ENCODE results near the gene MPP7. TPM values are rescaled to one million over a fixed set of nuclear protein-coding genes. Genes with fewer than 3 reads are reported as not detected.

MPP7 gene
- total and polyA plus RNA-seq, 4 donors, result 3.5 to 8.9 (median 4.0) TPM

DNA sequence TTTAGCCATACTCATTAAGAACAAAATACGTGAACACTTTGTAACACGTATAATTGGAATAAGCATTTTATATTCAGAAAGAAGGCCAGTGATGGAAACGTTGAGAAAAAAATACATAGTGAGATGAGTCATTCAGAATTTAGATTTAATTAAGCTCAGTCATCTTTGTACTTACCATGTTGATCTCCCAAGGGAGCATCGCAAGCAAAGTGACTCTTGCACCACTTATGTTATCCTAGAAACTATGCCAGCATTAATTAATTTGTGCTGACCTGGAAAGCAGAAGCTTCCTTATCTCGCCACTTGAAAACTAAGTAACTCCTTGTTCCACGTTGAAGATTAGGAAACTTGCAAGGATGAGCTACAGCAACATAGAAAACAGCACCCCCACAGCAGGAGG lies 9.7 kb upstream of the MPP7 start:
- no peaks in the 10 kb centered on the region for H3K27me3 ChIP-seq (ENCODE audit: control insufficient read depth, insufficient read depth, low read length)
- no CpG with 5 or more reads among the region's 6 CpGs for WGBS (ENCODE audit: insufficient coverage)
- DNase-seq (ENCODE audit: low read depth in 4 of 6, low spot score in 6 of 6), result no peak

GRCh38 chr10:28311104-28311503 lies 8.2 kb upstream of the MPP7 start:
- Histone ChIP-seq H3K36me3 (ENCODE audit: control insufficient read depth, insufficient read depth, low read length) (no peaks in the 10 kb centered on the region), H3K27me3 (ENCODE audit: control insufficient read depth, insufficient read depth, low read length) (no peaks in the 10 kb centered on the region), H3K9me3 (ENCODE audit: control insufficient read depth, insufficient read depth, low read length) (no peaks in the 10 kb centered on the region), H3K4me3 (ENCODE audit: low read depth, low read length) (no peak overlapping the region), H3K27ac (ENCODE audit: low read depth, low read length) (no peak overlapping the region), H3K4me1 (ENCODE audit: control insufficient read depth, insufficient read depth, low read length) (no peaks in the 10 kb centered on the region)
- DNase-seq (ENCODE audit: low read depth in 4 of 6, low spot score in 6 of 6), result no peak
- no CpG with 5 or more reads among the region's 3 CpGs for whole genome bisulfite sequencing (ENCODE audit: insufficient coverage)

More for the DNA sequence above, 9.7 kb upstream of the MPP7 start:
- Histone ChIP-seq H3K9me3 (ENCODE audit: control insufficient read depth, insufficient read depth, low read length) (no peaks in the 10 kb centered on the region), H3K27ac (ENCODE audit: low read depth, low read length) (no peak overlapping the region), H3K4me1 (ENCODE audit: control insufficient read depth, insufficient read depth, low read length) (no peaks in the 10 kb centered on the region), H3K36me3 (ENCODE audit: control insufficient read depth, insufficient read depth, low read length) (no peaks in the 10 kb centered on the region), H3K4me3 (ENCODE audit: low read depth, low read length) (no peak overlapping the region)

GRCh38 chr10:28307267-28307666 lies 4.4 kb upstream of the MPP7 start:
- H3K27ac ChIP-seq (ENCODE audit: low read depth, low read length), result no peak overlapping the region
- no peaks in the 10 kb centered on the region for H3K4me1 ChIP-seq (ENCODE audit: control insufficient read depth, insufficient read depth, low read length)
- no peak overlapping the region for H3K4me3 ChIP-seq (ENCODE audit: low read depth, low read length)
- 58% methylated on average over 3 of the region's 4 CpGs for WGBS (ENCODE audit: insufficient coverage)
- H3K27me3 ChIP-seq (ENCODE audit: control insufficient read depth, insufficient read depth, low read length), result peaks cover 12% of the 10 kb centered on the region
- no peaks in the 10 kb centered on the region for H3K9me3 ChIP-seq (ENCODE audit: control insufficient read depth, insufficient read depth, low read length)
- no peaks in the 10 kb centered on the region for H3K36me3 ChIP-seq (ENCODE audit: control insufficient read depth, insufficient read depth, low read length)
- DNase-seq (ENCODE audit: low read depth in 4 of 6, low spot score in 6 of 6), result no peak

GRCh38 chr10:28305553-28305952 lies 2.7 kb upstream of the MPP7 start:
- Histone ChIP-seq H3K27ac (ENCODE audit: low read depth, low read length) (no peak overlapping the region), H3K4me1 (ENCODE audit: control insufficient read depth, insufficient read depth, low read length) (no peaks in the 10 kb centered on the region), H3K9me3 (ENCODE audit: control insufficient read depth, insufficient read depth, low read length) (no peaks in the 10 kb centered on the region), H3K36me3 (ENCODE audit: control insufficient read depth, insufficient read depth, low read length) (no peaks in the 10 kb centered on the region), H3K4me3 (ENCODE audit: low read depth, low read length) (no peak overlapping the region), H3K27me3 (ENCODE audit: control insufficient read depth, insufficient read depth, low read length) (peaks cover 12% of the 10 kb centered on the region)
- WGBS (ENCODE audit: insufficient coverage), result 90% methylated on average over 2 of the region's 2 CpGs
- DNase-seq (ENCODE audit: low read depth in 4 of 6, low spot score in 6 of 6), result no peak

DNA sequence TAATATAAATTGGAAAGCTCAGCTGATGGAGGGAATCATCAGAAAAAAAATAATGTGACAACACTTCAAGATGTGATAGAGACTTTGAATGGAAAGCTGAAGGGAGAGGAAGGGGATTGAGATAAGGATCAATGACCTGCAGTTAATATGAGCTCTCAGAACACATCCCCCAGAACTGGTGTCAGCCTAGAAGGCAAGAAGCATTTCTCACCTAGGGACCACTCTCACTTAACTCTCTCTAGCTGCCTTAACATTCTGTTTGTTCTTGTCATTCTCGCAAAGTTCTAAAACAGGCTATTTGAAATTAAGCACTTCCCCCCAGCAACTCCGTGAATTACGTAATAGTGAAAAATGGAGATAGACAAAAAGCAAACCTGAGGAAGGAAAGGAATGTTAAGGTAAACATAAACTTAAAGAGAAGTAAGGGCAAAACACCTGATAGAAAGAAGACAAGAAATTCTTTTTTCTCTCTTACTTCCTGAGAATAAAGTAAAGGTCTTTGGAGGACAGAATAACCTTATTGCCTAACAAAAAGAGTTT lies 1.2 kb upstream of the MPP7 start:
- WGBS (ENCODE audit: insufficient coverage), result no CpG with 5 or more reads among the region's 3 CpGs
- Histone ChIP-seq H3K27ac (ENCODE audit: low read depth, low read length) (no peak overlapping the region), H3K4me1 (ENCODE audit: control insufficient read depth, insufficient read depth, low read length) (no peaks in the 10 kb centered on the region), H3K36me3 (ENCODE audit: control insufficient read depth, insufficient read depth, low read length) (no peaks in the 10 kb centered on the region), H3K4me3 (ENCODE audit: low read depth, low read length) (no peak overlapping the region), H3K9me3 (ENCODE audit: control insufficient read depth, insufficient read depth, low read length) (no peaks in the 10 kb centered on the region), H3K27me3 (ENCODE audit: control insufficient read depth, insufficient read depth, low read length) (peaks cover 12% of the 10 kb centered on the region)
- DNase-seq (ENCODE audit: low read depth in 4 of 6, low spot score in 6 of 6), result no peak

- Histone ChIP-seq H3K27ac (ENCODE audit: low read depth, low read length) (no peak overlapping the region), H3K4me1 (ENCODE audit: control insufficient read depth, insufficient read depth, low read length) (no peaks in the 10 kb centered on the region)
These were observed 739 bp downstream of the MPP7 start for GRCh38 chr10:28302012-28302637.

DNA sequence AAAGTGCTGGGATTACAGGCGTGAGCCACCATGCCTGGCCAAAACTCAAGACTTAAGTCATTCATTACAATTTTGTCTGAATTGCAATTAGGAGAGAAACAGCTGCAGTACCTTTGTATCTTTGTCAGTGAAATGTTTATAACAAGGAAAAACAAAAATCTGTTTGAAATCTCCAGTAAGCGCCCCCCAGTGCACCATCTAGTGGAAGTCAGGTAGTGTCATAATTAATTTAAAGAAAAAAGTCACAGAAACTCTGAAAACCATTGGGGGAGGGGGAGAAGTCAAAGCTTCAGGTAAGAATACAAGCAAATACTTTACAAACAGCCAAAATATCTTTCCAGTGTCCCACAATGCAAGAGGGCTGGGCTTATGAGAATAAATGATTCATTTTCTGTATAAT lies 2.8 kb downstream of the MPP7 start:
- WGBS (ENCODE audit: insufficient coverage), result no CpG with 5 or more reads among the region's 2 CpGs
- Histone ChIP-seq H3K4me1 (ENCODE audit: control insufficient read depth, insufficient read depth, low read length) (no peaks in the 10 kb centered on the region), H3K9me3 (ENCODE audit: control insufficient read depth, insufficient read depth, low read length) (no peaks in the 10 kb centered on the region), H3K27ac (ENCODE audit: low read depth, low read length) (no peak overlapping the region), H3K36me3 (ENCODE audit: control insufficient read depth, insufficient read depth, low read length) (no peaks in the 10 kb centered on the region), H3K27me3 (ENCODE audit: control insufficient read depth, insufficient read depth, low read length) (peaks cover 10% of the 10 kb centered on the region), H3K4me3 (ENCODE audit: low read depth, low read length) (no peak overlapping the region)
- DNase-seq (ENCODE audit: low read depth in 4 of 6, low spot score in 6 of 6), result peak in 1 of 6 donors; percentile 38

More at GRCh38 chr10:28302012-28302637, 739 bp downstream of the MPP7 start:
- WGBS (ENCODE audit: insufficient coverage), result 0% methylated on average over 20 of the region's 25 CpGs
- DNase-seq (ENCODE audit: low read depth in 4 of 6, low spot score in 6 of 6), result peak in 2 of 6 donors; percentile 19 to 75
- peak overlapping the region; percentile 45 for H3K4me3 ChIP-seq (ENCODE audit: low read depth, low read length)
- no peaks in the 10 kb centered on the region for H3K9me3 ChIP-seq (ENCODE audit: control insufficient read depth, insufficient read depth, low read length)
- peaks cover 12% of the 10 kb centered on the region for H3K27me3 ChIP-seq (ENCODE audit: control insufficient read depth, insufficient read depth, low read length)
- no peaks in the 10 kb centered on the region for H3K36me3 ChIP-seq (ENCODE audit: control insufficient read depth, insufficient read depth, low read length)

DNA sequence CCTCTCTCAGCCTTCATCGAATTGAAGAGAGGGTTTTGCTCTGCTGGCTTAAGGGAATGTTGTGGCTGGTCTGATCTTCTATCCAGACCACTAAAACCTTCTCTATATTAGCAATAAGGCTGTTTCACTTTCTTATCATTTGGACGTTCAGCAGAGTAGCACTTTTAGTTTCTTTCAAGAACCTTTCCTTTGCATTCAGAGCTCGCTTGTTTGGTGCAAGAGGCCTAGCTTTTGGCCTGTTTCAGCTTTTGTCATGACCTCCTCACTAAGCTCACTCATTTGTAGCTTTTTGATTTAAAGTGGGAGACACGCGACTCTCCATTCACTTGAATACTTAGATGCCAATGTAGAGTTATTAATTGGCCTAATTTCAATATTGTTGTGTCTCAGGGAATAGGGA lies 3.9 kb downstream of the MPP7 start:
- no peak overlapping the region for H3K27ac ChIP-seq (ENCODE audit: low read depth, low read length)
- no peaks in the 10 kb centered on the region for H3K4me1 ChIP-seq (ENCODE audit: control insufficient read depth, insufficient read depth, low read length)
- WGBS (ENCODE audit: insufficient coverage), result no CpG with 5 or more reads among the region's 5 CpGs
- H3K4me3 ChIP-seq (ENCODE audit: low read depth, low read length), result no peak overlapping the region
- DNase-seq (ENCODE audit: low read depth in 4 of 6, low spot score in 6 of 6), result no peak
- H3K36me3 ChIP-seq (ENCODE audit: control insufficient read depth, insufficient read depth, low read length), result no peaks in the 10 kb centered on the region
- no peaks in the 10 kb centered on the region for H3K9me3 ChIP-seq (ENCODE audit: control insufficient read depth, insufficient read depth, low read length)
- peaks cover 4% of the 10 kb centered on the region for H3K27me3 ChIP-seq (ENCODE audit: control insufficient read depth, insufficient read depth, low read length)

- no peaks in the 10 kb centered on the region for H3K9me3 ChIP-seq (ENCODE audit: control insufficient read depth, insufficient read depth, low read length)
- H3K4me1 ChIP-seq (ENCODE audit: control insufficient read depth, insufficient read depth, low read length), result no peaks in the 10 kb centered on the region
- 50% methylated on average over 1 of the region's 1 CpG for WGBS (ENCODE audit: insufficient coverage)
- H3K36me3 ChIP-seq (ENCODE audit: control insufficient read depth, insufficient read depth, low read length), result no peaks in the 10 kb centered on the region
- H3K27me3 ChIP-seq (ENCODE audit: control insufficient read depth, insufficient read depth, low read length), result no peaks in the 10 kb centered on the region
- H3K27ac ChIP-seq (ENCODE audit: low read depth, low read length), result no peak overlapping the region
- H3K4me3 ChIP-seq (ENCODE audit: low read depth, low read length), result no peak overlapping the region
- no peak for DNase-seq (ENCODE audit: low read depth in 4 of 6, low spot score in 6 of 6)
These were observed 6.8 kb downstream of the MPP7 start for GRCh38 chr10:28296023-28296422.

DNA sequence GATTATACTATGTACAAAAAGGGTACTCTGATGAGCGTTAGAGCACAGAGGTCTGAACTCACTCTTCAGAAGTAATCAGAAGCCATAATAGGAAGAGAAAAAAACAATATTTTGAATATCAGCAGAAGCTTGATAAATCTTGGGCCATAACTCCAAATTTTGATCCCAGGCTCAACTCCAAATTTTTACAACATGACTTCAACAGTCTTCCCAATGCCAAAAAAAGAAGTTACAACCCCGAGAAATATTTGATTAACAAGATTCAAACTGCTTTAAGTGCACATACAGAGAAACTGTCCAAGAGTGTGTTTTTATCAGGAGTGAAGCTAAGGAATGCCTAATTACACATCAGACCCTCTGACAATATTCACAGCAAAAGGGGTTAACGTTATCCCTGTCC lies 7.5 kb downstream of the MPP7 start:
- Histone ChIP-seq H3K27me3 (ENCODE audit: control insufficient read depth, insufficient read depth, low read length) (no peaks in the 10 kb centered on the region), H3K27ac (ENCODE audit: low read depth, low read length) (no peak overlapping the region), H3K36me3 (ENCODE audit: control insufficient read depth, insufficient read depth, low read length) (no peaks in the 10 kb centered on the region), H3K4me1 (ENCODE audit: control insufficient read depth, insufficient read depth, low read length) (no peaks in the 10 kb centered on the region), H3K4me3 (ENCODE audit: low read depth, low read length) (no peak overlapping the region), H3K9me3 (ENCODE audit: control insufficient read depth, insufficient read depth, low read length) (no peaks in the 10 kb centered on the region)
- WGBS (ENCODE audit: insufficient coverage), result no CpG with 5 or more reads among the region's 3 CpGs
- no peak for DNase-seq (ENCODE audit: low read depth in 4 of 6, low spot score in 6 of 6)

All from spinal cord (tissue), 10 donors.